ENCODE results near the gene KCNQ1. TPM values are rescaled to one million over a fixed set of nuclear protein-coding genes. Genes with fewer than 3 reads are reported as not detected.

KCNQ1 gene
- polyA plus RNA-seq, 1 experiment = not detected

DNA sequence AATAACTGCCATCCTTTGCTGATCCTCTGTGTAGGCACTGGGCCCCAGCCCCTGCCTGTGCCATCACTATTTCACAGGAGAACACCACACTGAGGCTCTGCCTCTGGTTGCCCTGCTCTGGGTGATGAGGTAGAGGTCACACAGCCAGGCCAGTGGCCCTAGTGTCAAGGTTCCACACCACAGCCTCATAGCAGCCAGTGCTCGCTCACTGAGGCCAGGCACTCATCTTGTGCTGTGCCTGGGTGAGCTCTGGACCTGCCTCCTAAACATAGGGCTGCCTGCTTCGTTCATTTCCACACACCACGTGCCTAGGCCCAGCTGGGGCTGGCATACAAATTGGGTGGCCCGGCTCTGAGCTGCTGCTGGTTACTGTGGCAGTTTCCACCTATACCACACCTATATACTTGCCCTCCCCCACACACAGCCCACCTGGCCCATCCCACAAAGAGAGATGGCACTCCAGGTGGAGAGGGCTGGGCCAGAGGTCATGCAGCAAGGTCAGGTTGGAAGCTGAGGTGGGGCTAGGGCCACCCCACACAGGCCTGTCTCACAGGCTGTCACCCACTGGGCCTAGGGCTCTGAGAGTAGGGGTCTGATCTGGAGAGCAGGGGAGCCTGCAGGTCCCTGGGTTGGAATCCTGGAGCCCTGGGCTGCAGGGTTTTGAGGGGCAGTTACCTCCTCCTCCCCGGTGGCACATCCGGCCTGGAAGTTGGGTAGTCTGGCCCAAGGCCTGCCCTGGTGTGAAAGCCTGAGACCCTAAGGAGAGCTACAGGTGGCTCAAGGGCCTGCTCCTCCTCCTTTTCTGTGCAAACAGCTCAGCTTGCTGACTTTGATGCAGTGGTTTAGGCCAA is 243.8 kb downstream of the KCNQ1 start:
- ChIA-PET CTCF (no interaction called here), POLR2A (no interaction called here)
- no peak overlapping the region for H3K4me3 ChIP-seq (ENCODE audit: low read depth, low read length)
- no peak overlapping the region for H3K27ac ChIP-seq (ENCODE audit: low read depth, low read length)
- H3K9me3 ChIP-seq (ENCODE audit: control insufficient read depth, insufficient read depth, low read length) = no peaks in the 10 kb centered on the region
- TF ChIP-seq, protein P1, sequence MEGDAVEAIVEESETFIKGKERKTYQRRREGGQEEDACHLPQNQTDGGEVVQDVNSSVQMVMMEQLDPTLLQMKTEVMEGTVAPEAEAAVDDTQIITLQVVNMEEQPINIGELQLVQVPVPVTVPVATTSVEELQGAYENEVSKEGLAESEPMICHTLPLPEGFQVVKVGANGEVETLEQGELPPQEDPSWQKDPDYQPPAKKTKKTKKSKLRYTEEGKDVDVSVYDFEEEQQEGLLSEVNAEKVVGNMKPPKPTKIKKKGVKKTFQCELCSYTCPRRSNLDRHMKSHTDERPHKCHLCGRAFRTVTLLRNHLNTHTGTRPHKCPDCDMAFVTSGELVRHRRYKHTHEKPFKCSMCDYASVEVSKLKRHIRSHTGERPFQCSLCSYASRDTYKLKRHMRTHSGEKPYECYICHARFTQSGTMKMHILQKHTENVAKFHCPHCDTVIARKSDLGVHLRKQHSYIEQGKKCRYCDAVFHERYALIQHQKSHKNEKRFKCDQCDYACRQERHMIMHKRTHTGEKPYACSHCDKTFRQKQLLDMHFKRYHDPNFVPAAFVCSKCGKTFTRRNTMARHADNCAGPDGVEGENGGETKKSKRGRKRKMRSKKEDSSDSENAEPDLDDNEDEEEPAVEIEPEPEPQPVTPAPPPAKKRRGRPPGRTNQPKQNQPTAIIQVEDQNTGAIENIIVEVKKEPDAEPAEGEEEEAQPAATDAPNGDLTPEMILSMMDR (IDR thresholded peaks at IDR 0.05; ENCODE audit: low read depth, low read length) = no peak
- H3K27me3 ChIP-seq (ENCODE audit: control insufficient read depth, insufficient read depth, low read length) = peaks cover 5% of the 10 kb centered on the region
- DNase-seq (ENCODE audit: low read depth, low spot score) = no peak

DNA sequence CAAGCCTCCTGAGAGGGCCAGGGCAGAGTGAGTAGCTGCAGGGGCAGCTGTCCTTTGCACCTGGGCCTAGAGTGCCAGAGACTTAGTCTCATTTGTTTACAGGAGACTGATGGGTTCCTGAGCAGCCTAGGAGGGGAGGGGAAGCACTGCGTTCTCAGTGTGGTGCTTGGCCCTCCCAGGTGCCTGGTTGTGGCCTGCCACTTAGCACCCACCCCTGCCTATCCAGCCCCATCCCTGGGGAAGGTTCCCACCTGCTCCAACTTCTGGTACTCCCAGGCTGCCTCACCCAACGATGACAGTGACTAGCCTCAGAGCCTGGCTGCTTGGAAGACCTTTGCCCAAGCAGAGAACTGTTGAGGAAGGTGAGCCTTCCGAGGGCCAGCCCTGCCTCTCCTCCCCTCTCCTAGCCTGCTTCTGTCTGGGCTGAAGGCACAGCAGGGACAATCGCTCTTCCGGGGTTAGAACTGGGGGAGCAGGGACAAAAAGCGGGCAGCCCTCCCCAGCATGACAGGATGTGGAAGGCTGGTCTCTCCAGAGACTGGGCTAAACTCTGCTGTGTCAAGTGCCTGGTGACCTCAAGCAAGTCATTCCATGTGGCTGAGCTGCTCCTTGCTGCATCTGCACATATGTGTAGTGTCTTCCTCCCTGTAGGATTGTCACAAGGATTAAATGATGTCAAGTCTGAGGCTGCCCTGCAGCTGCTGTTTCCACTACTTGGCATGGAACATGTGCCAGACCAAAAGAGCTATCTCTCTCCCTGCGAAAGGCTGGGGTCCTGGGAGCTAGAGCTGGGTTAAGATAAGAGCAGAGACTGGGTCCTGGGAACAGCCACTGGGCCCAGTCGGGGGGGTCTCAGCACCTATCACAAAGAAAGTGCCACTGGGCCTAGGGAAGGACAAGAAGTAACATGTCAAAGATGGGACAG is 245.1 kb downstream of the KCNQ1 start:
- no peak for DNase-seq (ENCODE audit: low read depth, low spot score)
- H3K27me3 ChIP-seq (ENCODE audit: control insufficient read depth, insufficient read depth, low read length) = peaks cover 2% of the 10 kb centered on the region
- ChIA-PET POLR2A (no interaction called here), CTCF (no interaction called here)
- H3K9me3 ChIP-seq (ENCODE audit: control insufficient read depth, insufficient read depth, low read length) = no peaks in the 10 kb centered on the region
- TF ChIP-seq, protein P1 (IDR thresholded peaks at IDR 0.05; ENCODE audit: low read depth, low read length) = no peak
- H3K27ac ChIP-seq (ENCODE audit: low read depth, low read length) = no peak overlapping the region
- no peak overlapping the region for H3K4me3 ChIP-seq (ENCODE audit: low read depth, low read length)

DNA sequence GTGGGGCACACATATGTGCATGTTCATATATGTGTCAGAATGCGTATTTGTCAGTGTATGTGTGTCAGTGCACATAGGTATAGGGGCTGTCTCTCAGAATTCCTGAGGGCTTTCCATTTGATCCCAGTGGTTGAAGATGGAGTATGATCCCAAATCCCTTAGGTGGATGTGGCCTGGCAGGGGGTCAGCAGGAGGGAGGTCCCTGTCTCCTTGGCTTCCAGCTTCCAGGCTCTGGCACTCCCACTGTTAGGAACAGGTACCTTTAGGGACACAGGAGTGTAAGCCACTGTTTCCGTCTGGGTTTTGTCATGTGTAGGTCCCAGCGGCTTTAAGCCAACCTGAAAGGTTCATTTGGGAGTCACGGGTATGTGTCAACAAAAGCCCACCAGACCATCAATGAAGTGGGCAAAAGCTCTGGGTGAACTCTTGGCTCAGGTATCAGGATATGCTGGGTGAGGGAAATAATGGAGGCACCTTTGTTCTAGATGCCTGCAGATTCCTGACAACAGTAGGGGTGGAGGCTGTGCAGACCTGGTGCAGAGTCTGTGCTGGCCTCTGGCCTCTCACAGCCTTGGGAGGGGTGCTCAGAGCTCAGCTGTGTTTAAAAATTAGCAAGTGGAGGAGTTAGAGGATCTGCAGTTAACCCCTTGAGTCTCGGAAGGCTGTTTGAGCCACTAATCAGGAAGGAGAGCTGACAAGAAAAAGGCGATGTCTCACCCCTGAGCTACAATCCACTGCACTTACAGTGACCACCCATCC is 246.0 kb downstream of the KCNQ1 start:
- Histone ChIP-seq H3K27me3 (ENCODE audit: control insufficient read depth, insufficient read depth, low read length) (peaks cover 2% of the 10 kb centered on the region), H3K27ac (ENCODE audit: low read depth, low read length) (no peak overlapping the region), H3K4me3 (ENCODE audit: low read depth, low read length) (no peak overlapping the region), H3K9me3 (ENCODE audit: control insufficient read depth, insufficient read depth, low read length) (no peaks in the 10 kb centered on the region)
- TF ChIP-seq, protein P1 (IDR thresholded peaks at IDR 0.05; ENCODE audit: low read depth, low read length) = no peak
- no peak for DNase-seq (ENCODE audit: low read depth, low spot score)
- ChIA-PET CTCF (no interaction called here), POLR2A (no interaction called here)

DNA sequence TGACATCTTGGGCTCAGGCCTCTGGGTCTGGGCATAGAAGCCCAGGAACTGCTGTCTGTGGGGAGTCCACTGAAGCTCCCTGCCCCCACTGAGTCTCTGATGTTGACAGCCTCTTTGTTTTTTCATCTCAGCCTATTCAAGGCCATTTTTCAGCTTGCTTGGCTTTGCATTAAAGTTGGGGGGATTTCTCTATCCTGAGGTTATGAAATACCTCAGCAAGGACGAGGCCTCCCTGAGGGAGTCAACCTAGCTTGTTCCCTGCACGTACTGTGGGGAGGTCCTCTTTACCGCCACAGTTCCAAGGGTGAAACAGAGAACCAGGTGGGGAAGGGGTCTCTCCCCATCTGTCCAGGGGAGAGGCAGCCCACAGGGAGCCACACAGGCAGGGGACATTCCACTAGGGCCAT is 246.6 kb downstream of the KCNQ1 start:
- TF ChIP-seq, protein P1 (IDR thresholded peaks at IDR 0.05; ENCODE audit: low read depth, low read length) = no peak
- CTCF ChIA-PET = no interaction called here
- no peak overlapping the region for H3K4me3 ChIP-seq (ENCODE audit: low read depth, low read length)
- H3K27me3 ChIP-seq (ENCODE audit: control insufficient read depth, insufficient read depth, low read length) = peaks cover 2% of the 10 kb centered on the region
- no peak overlapping the region for H3K27ac ChIP-seq (ENCODE audit: low read depth, low read length)
- no peak for DNase-seq (ENCODE audit: low read depth, low spot score)
- H3K9me3 ChIP-seq (ENCODE audit: control insufficient read depth, insufficient read depth, low read length) = no peaks in the 10 kb centered on the region
- POLR2A ChIA-PET = no interaction called here

Data from AG04450 (cell line).